Liver (tissue), 10 donors: ENCODE results near the gene STRC. TPM values are rescaled to one million over a fixed set of nuclear protein-coding genes. Genes with fewer than 3 reads are reported as not detected.

Source experiments
- DNase-seq: peaks from one replicate; pipeline ENCODE4 v3.0.0-alpha.2; 2017; ENCODE audit warnings: low spot score
- H3K27ac ChIP-seq, 2 donors: one replicate each; pipeline ENCODE4 v1.7.0; 2013; ENCODE audit warnings: inconsistent platforms in 2 of 2, low read length in 2 of 2, control low read depth in 1 of 2, low read depth in 1 of 2, mild to moderate bottlenecking in 1 of 2
- H3K27me3 ChIP-seq, 4 donors: one replicate each; pipeline versions ENCODE4 v1.6.1 to v1.7.0; 2013; ENCODE audit warnings: low read length in 3 of 4, inconsistent platforms in 1 of 4, mild to moderate bottlenecking in 1 of 4, moderate library complexity in 1 of 4; ENCODE audit not compliant: control insufficient read depth in 4 of 4, insufficient read depth in 4 of 4
- H3K36me3 ChIP-seq, 4 donors: one replicate each; pipeline versions ENCODE4 v1.6.1 to v1.7.0; 2013; ENCODE audit warnings: low read length in 3 of 4, mild to moderate bottlenecking in 3 of 4, low read depth in 1 of 4, moderate library complexity in 1 of 4; ENCODE audit not compliant: control insufficient read depth in 4 of 4, insufficient read depth in 3 of 4
- H3K4me1 ChIP-seq, 4 donors: one replicate each; pipeline versions ENCODE4 v1.6.1 to v1.7.0; 2013; ENCODE audit warnings: low read length in 3 of 4, mild to moderate bottlenecking in 3 of 4, moderate library complexity in 1 of 4; ENCODE audit not compliant: control insufficient read depth in 4 of 4, insufficient read depth in 4 of 4
- H3K4me3 ChIP-seq, 3 donors: one replicate each; pipeline versions ENCODE4 v1.6.1 to v1.7.0; 2013; ENCODE audit warnings: low read length in 3 of 3, control low read depth in 1 of 3, low read depth in 1 of 3, mild to moderate bottlenecking in 1 of 3
- H3K9ac ChIP-seq, 2 donors: one replicate each; pipeline ENCODE4 v1.7.0; 2013; ENCODE audit warnings: low read length in 2 of 2, mild to moderate bottlenecking in 2 of 2, moderate library complexity in 2 of 2, control low read depth in 1 of 2, low read depth in 1 of 2
- H3K9me3 ChIP-seq, 4 donors: one replicate each; pipeline versions ENCODE4 v1.6.1 to v1.7.0; 2013; ENCODE audit warnings: low read length in 3 of 4; ENCODE audit not compliant: control insufficient read depth in 4 of 4
- CTCF ChIP-seq: fragments of 150-350 bp; IDR thresholded peaks from 2 replicates; pipeline ENCODE4 v1.5.1; 2017; ENCODE audit warnings: improper control_type of control experiment, low read depth, low read length; ENCODE audit not compliant: missing input control
- EGR1 ChIP-seq, 2 donors: IDR thresholded peaks; 2 replicates each; pipeline ENCODE4 v1.6.1; 2016 to 2018; ENCODE audit warnings: antibody characterized with exemption in 2 of 2, low read depth in 2 of 2
- FOXA2 ChIP-seq: IDR thresholded peaks from 2 replicates; pipeline ENCODE4 v1.6.1; 2016; ENCODE audit warnings: antibody characterized with exemption
- HNF4A ChIP-seq, 2 donors: conservative IDR thresholded peaks; 2 replicates each; pipeline ENCODE4 v1.6.1; 2016; ENCODE audit warnings: antibody characterized with exemption in 2 of 2, mild to moderate bottlenecking in 2 of 2
- NR2F2 ChIP-seq: IDR thresholded peaks from 2 replicates; pipeline ENCODE4 v1.6.1; 2016; ENCODE audit warnings: antibody characterized with exemption
- WGBS: extraction: QIAGEN DNeasy Blood & Tissue Kit; methylation state at CpG from one replicate; pipeline ENCODE4 v1.1.7; 2013; 5-methylcytosine and 5-hydroxymethylcytosine counted together
- polyA plus RNA-seq, 2 donors: library from polyadenylated mRNA; stranded (reverse) in 1 of 2; unstranded in 1 of 2; fragments of 200-250 nt in 1 of 2; fragments of >200 nt in 1 of 2; fragmentation: Nextera tagmentation in 1 of 2; extraction: Ambion mirVana in 1 of 2; gene quantifications; one replicate each; pipeline versions ENCODE4 v1.2.1 to v1.2.3, GENCODE V29; 2013 to 2015
- small RNA-seq: library from RNA; depleted of rRNA; stranded (forward); fragments of <200 nt; gene quantifications from one replicate; pipeline ENCODE3, GENCODE V24; 2014
- total RNA-seq, 2 donors: library from RNA; depleted of rRNA; stranded (reverse); fragments of >200 nt; gene quantifications; one replicate each; pipeline ENCODE4 v1.2.3, GENCODE V29; 2014
- donor health status: healthy.
- donor health status: healthy.
- donor health status: healthy.
- donor health status: healthy.
- donor health status: healthy.

Gene STRC
- total and polyA plus RNA-seq, 4 donors, result 0.02 to 0.29 (median 0.25) TPM; not detected in 1

GRCh38 chr15:43550527-43551363, 67.9 kb downstream of the STRC start:
- peaks cover 0 to 1% (median 0%) of the 10 kb centered on the region in 4 donors for H3K36me3 ChIP-seq
- no peak overlapping the region for H3K27ac ChIP-seq
- H3K4me1 ChIP-seq, result no peaks in the 10 kb centered on the region
- no peaks in the 10 kb centered on the region for H3K9me3 ChIP-seq
- no peak overlapping the region for H3K9ac ChIP-seq
- 84% methylated on average over 10 of the region's 10 CpGs for WGBS
- no peak overlapping the region for H3K4me3 ChIP-seq
- no peak for DNase-seq
- TF ChIP-seq NR2F2 (no peak), HNF4A (conservative IDR thresholded peaks at IDR 0.05) (no peak), FOXA2 (no peak), EGR1 (IDR thresholded peaks at IDR 0.05; ENCODE audit: low read depth in 2 of 2) (no peak), CTCF (no peak)
- H3K27me3 ChIP-seq, result no peaks in the 10 kb centered on the region

Small RNAs within 50 kb of the gene (small RNA-seq; reads per million reads assigned to genes)
- gene PDIA3P2, result not detected
- gene RNU6-554P, result not detected
- gene RNU6-610P, result not detected

Other genes starting within 250 kb of the STRC start
- gene ZSCAN29, start 247.8 kb downstream of the STRC start, total RNA-seq, result 10 to 100 TPM; 13.4 to 15.6 TPM
- 1 to 10 TPM; 4.1 to 5.8 TPM for gene ZSCAN29, start 247.8 kb downstream of the STRC start, polyA plus RNA-seq
- 10 to 100 TPM; 17.1 to 20.5 TPM for gene TUBGCP4, start 247.7 kb downstream of the STRC start, total RNA-seq
- 1 to 10 TPM; 4.6 to 7.7 TPM for gene TUBGCP4, start 247.7 kb downstream of the STRC start, polyA plus RNA-seq
- 10 to 100 TPM; 11.3 to 12.0 TPM for gene TP53BP1, start 125.6 kb downstream of the STRC start, total RNA-seq
- gene TP53BP1, start 125.6 kb downstream of the STRC start, polyA plus RNA-seq, result 1 to 10 TPM; 2.7 to 3.2 TPM
- gene MAP1A, start 101.2 kb downstream of the STRC start, total RNA-seq, result under 1 TPM; 0.42 to 0.89 TPM
- gene MAP1A, start 101.2 kb downstream of the STRC start, polyA plus RNA-seq, result under 1 TPM; 0.11 to 0.15 TPM
- gene PPIP5K1, start 28.6 kb downstream of the STRC start, total RNA-seq, result 10 to 100 TPM; 11.9 to 18.2 TPM
- gene PPIP5K1, start 28.6 kb downstream of the STRC start, polyA plus RNA-seq, result 1 to 10 TPM; 2.5 to 5.4 TPM
- gene CKMT1B, start 24.8 kb downstream of the STRC start, total RNA-seq, result under 1 TPM in 1 of 2 donors, not detected in 1; 0.37 TPM
- under 1 TPM in 1 of 2 donors, not detected in 1; 0.03 TPM for gene CKMT1B, start 24.8 kb downstream of the STRC start, polyA plus RNA-seq
- gene CATSPER2, start 30.0 kb upstream of the STRC start, total RNA-seq, result 1 to 10 TPM in 1 of 2 donors, under 1 TPM in 1; 0.33 to 3.4 TPM
- under 1 TPM; 0.16 to 0.74 TPM for gene CATSPER2, start 30.0 kb upstream of the STRC start, polyA plus RNA-seq
- under 1 TPM in 1 of 2 donors, not detected in 1; 0.65 TPM for gene CKMT1A, start 75.1 kb upstream of the STRC start, total RNA-seq
- not detected for gene CKMT1A, start 75.1 kb upstream of the STRC start, polyA plus RNA-seq
- gene PDIA3, start 127.6 kb upstream of the STRC start, total RNA-seq, result 100 to 1,000 TPM; 109 to 272 TPM
- gene PDIA3, start 127.6 kb upstream of the STRC start, polyA plus RNA-seq, result 100 to 1,000 TPM; 159 to 328 TPM
- gene ELL3, start 158.2 kb upstream of the STRC start, total RNA-seq, result under 1 TPM; 0.89 to 0.92 TPM
- 1 to 10 TPM in 1 of 2 donors, under 1 TPM in 1; 0.74 to 1.4 TPM for gene ELL3, start 158.2 kb upstream of the STRC start, polyA plus RNA-seq
- 100 to 1,000 TPM; 195 to 480 TPM for gene SERF2, start 173.5 kb upstream of the STRC start, total RNA-seq
- 1,000 to 10,000 TPM; 1,197 to 1,329 TPM for gene SERF2, start 173.5 kb upstream of the STRC start, polyA plus RNA-seq
- gene SERINC4, start 181.4 kb upstream of the STRC start, total RNA-seq, result not detected
- gene SERINC4, start 181.4 kb upstream of the STRC start, polyA plus RNA-seq, result under 1 TPM in 1 of 2 donors, not detected in 1; 0.06 TPM
- 1 to 10 TPM; 4.8 to 7.9 TPM for gene HYPK, start 181.8 kb upstream of the STRC start, total RNA-seq
- 10 to 100 TPM in 1 of 2 donors, 1 to 10 TPM in 1; 6.8 to 18.7 TPM for gene HYPK, start 181.8 kb upstream of the STRC start, polyA plus RNA-seq
- 1 to 10 TPM; 8.1 to 8.3 TPM for gene MFAP1, start 205.9 kb upstream of the STRC start, total RNA-seq
- gene MFAP1, start 205.9 kb upstream of the STRC start, polyA plus RNA-seq, result 1 to 10 TPM; 7.9 to 8.1 TPM
- 10 to 100 TPM in 1 of 2 donors, under 1 TPM in 1; 0.84 to 17.4 TPM for gene WDR76, start 208.2 kb upstream of the STRC start, total RNA-seq
- gene WDR76, start 208.2 kb upstream of the STRC start, polyA plus RNA-seq, result under 1 TPM; 0.44 to 0.78 TPM